GM23338 (cell line): ENCODE results near the gene TNMD. TPM values are rescaled to one million over a fixed set of nuclear protein-coding genes. Genes with fewer than 3 reads are reported as not detected.

Experiments used
- ATAC-seq: fragments of 200-7000 bp; cut with Tn5 transposase; 3 replicates; pipeline ENCODE4 v1.9.1; 2020
- DNase-seq: peaks from one replicate; pipeline ENCODE4 v3.0.0-alpha.2; 2015; ENCODE audit warnings: low spot score
- H2AFZ ChIP-seq: fragments of 200-600 bp; sonication (generic); 2 replicates; pipeline ENCODE4 v1.8.0; 2016; ENCODE audit warnings: antibody characterized with exemption, mild to moderate bottlenecking, moderate library complexity
- H3F3A ChIP-seq: fragments of 200-600 bp; sonication (generic); replicated peaks from 2 replicates; pipeline ENCODE4 v1.8.0; 2017; ENCODE audit warnings: antibody characterized with exemption, mixed run types, low read depth
- H3K27ac ChIP-seq: fragments of 200-600 bp; sonication (generic); 2 replicates; pipeline ENCODE4 v1.6.1; 2016; ENCODE audit warnings: low read depth
- H3K27me3 ChIP-seq: fragments of 200-600 bp; sonication (generic); 2 replicates; pipeline ENCODE4 v1.8.0; 2016; ENCODE audit warnings: mild to moderate bottlenecking, mixed run types, moderate library complexity; ENCODE audit not compliant: insufficient read depth
- H3K36me3 ChIP-seq: fragments of 200-600 bp; sonication (generic); 2 replicates; pipeline ENCODE4 v1.8.0; 2016; ENCODE audit warnings: mild to moderate bottlenecking; ENCODE audit not compliant: insufficient read depth
- H3K4me1 ChIP-seq: fragments of 200-600 bp; sonication (generic); 2 replicates; pipeline ENCODE4 v1.8.0; 2016; ENCODE audit warnings: mild to moderate bottlenecking, moderate library complexity; ENCODE audit not compliant: insufficient read depth
- H3K4me2 ChIP-seq: fragments of 200-600 bp; sonication (generic); 2 replicates; pipeline ENCODE4 v1.7.1; 2017; ENCODE audit warnings: mixed run types
- H3K4me3 ChIP-seq: fragments of 200-600 bp; sonication (generic); 2 replicates; pipeline ENCODE4 v1.6.1; 2016; ENCODE audit warnings: mixed run types
- H3K79me2 ChIP-seq: fragments of 200-600 bp; sonication (generic); replicated peaks from 2 replicates; pipeline ENCODE4 v1.8.0; 2017; ENCODE audit warnings: mild to moderate bottlenecking; ENCODE audit not compliant: insufficient read depth
- H3K9me2 ChIP-seq: fragments of 200-600 bp; sonication (generic); 2 replicates; pipeline ENCODE4 v1.8.0; 2017; ENCODE audit not compliant: insufficient read depth
- H4K20me1 ChIP-seq: fragments of 200-600 bp; sonication (generic); replicated peaks from 2 replicates; pipeline ENCODE4 v1.8.0; 2017; ENCODE audit warnings: mild to moderate bottlenecking; ENCODE audit not compliant: insufficient read depth
- H3K27ac Mint-ChIP-seq: 2 replicates; pipeline ENCODE4 v1.8.0; 2020; ENCODE audit warnings: inconsistent platforms, mild to moderate bottlenecking, moderate library complexity, mixed read lengths
- H3K27me3 Mint-ChIP-seq: 3 replicates; pipeline ENCODE4 v1.8.0; 2022; ENCODE audit warnings: low read depth, mild to moderate bottlenecking, moderate library complexity, mixed read lengths, inconsistent platforms; ENCODE audit not compliant: insufficient read depth, poor library complexity
- H3K36me3 Mint-ChIP-seq: 3 replicates; pipeline ENCODE4 v1.8.0; 2021; ENCODE audit warnings: low read depth, mild to moderate bottlenecking, inconsistent platforms, moderate library complexity, mixed read lengths
- H3K4me1 Mint-ChIP-seq: 3 replicates; pipeline ENCODE4 v1.8.0; 2020; ENCODE audit warnings: mild to moderate bottlenecking, inconsistent platforms, mixed read lengths
- H3K4me3 Mint-ChIP-seq: 3 replicates; pipeline ENCODE4 v1.8.0; 2021; ENCODE audit warnings: moderate library complexity, mild to moderate bottlenecking, inconsistent platforms, mixed read lengths
- H3K9me3 Mint-ChIP-seq: 3 replicates; pipeline ENCODE4 v1.8.0; 2020; ENCODE audit warnings: moderate library complexity, mild to moderate bottlenecking, inconsistent platforms, mixed read lengths
- CREB1 ChIP-seq: fragments of 250-450 bp; sonication (Bioruptor Pico); IDR thresholded peaks from 2 replicates; pipeline ENCODE4 v1.5.0; 2020; ENCODE audit warnings: low read depth, mild to moderate bottlenecking, moderate library complexity
- ETS1 ChIP-seq: IDR thresholded peaks from 2 replicates; pipeline ENCODE4 v1.6.1; 2016; ENCODE audit warnings: antibody characterized with exemption
- EZH2 ChIP-seq: fragments of 200-600 bp; sonication (generic); IDR thresholded peaks from one replicate; pipeline ENCODE4 v1.8.0; 2017; ENCODE audit warnings: antibody characterized with exemption, mild to moderate bottlenecking, low read depth; ENCODE audit not compliant: unreplicated experiment
- EZH2phosphoT487 ChIP-seq: fragments of 200-600 bp; sonication (generic); IDR thresholded peaks from one replicate; pipeline ENCODE4 v1.8.1; 2018; ENCODE audit warnings: antibody characterized with exemption; ENCODE audit not compliant: unreplicated experiment
- NANOG ChIP-seq: IDR thresholded peaks from 2 replicates; pipeline ENCODE4 v1.6.1; 2016; ENCODE audit warnings: antibody characterized with exemption, borderline replicate concordance
- POLR2AphosphoS5 ChIP-seq: IDR thresholded peaks from 2 replicates; pipeline ENCODE4 v1.6.1; 2016; ENCODE audit warnings: antibody characterized with exemption, low read depth
- STAT1 ChIP-seq: IDR thresholded peaks from one replicate; pipeline ENCODE4 v1.6.1; 2016; ENCODE audit warnings: antibody characterized with exemption; ENCODE audit not compliant: unreplicated experiment
- ZNF114 ChIP-seq: fragments of 250-450 bp; sonication (Bioruptor Pico); IDR thresholded peaks from 2 replicates; pipeline ENCODE4 v1.5.0; 2020; ENCODE audit warnings: mild to moderate bottlenecking, moderate library complexity
- ZNF331 ChIP-seq: fragments of 250-450 bp; sonication (Bioruptor Pico); IDR thresholded peaks from 2 replicates; pipeline ENCODE4 v1.5.0; 2020; ENCODE audit warnings: low read depth, mild to moderate bottlenecking, moderate library complexity
- ZNF462 ChIP-seq: fragments of 250-450 bp; sonication (Bioruptor Pico); IDR thresholded peaks from 2 replicates; pipeline ENCODE4 v1.5.0; 2020; ENCODE audit warnings: mild to moderate bottlenecking, moderate library complexity
- polyA plus RNA-seq: library from polyadenylated mRNA; unstranded; fragments of >200 nt; fragmentation: Nextera tagmentation; extraction: Ambion mirVana; gene quantifications from 2 replicates; pipeline ENCODE4 v1.2.1, GENCODE V29; 2016
- total RNA-seq: library from RNA; depleted of rRNA; stranded (reverse); fragments of >200 nt; shearing (Covaris generic); gene quantifications from 2 replicates; pipeline ENCODE4 v1.2.3, GENCODE V29; 2014
- TF ChIP-seq, protein P1 (sequence below): IDR thresholded peaks from one replicate; pipeline ENCODE4 v1.6.1; 2018; ENCODE audit warnings: antibody characterized with exemption; ENCODE audit not compliant: unreplicated experiment

The TNMD gene
- total and polyA plus RNA-seq, 2 experiments from 2014 or later, result 4.4 to 4.8 TPM

DNA sequence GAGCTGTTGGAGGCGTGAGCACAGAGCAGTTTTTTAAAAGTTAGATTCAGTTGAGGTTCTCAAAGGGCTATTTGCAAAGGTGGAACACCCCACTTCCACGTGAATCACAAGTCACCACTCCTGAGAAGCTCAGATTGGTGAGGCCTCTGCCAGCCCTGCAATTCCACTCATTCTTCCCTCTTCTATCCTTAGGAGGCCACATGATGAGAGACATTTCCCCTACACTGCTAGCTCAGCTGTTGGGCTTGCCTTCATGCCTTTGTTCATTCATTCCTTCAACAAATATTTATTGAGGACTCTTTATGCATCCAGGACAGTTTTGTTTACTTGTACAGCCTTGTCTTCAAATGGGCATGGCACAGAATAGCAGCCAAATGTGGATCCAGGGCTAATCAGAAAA, 63.0 kb downstream of the TNMD start:
- H3K27me3 ChIP-seq, result no peaks in the 10 kb centered on the region
- no peak overlapping the region for H3K4me2 ChIP-seq
- no peaks in the 10 kb centered on the region for H3K79me2 ChIP-seq
- no peaks in the 10 kb centered on the region for H3F3A ChIP-seq
- H3K4me1 ChIP-seq, result peaks cover 5% of the 10 kb centered on the region
- no peaks in the 10 kb centered on the region for H3K9me2 ChIP-seq
- no peak overlapping the region for H3K27ac Mint-ChIP-seq
- ATAC-seq (no peak), DNase-seq (no peak)
- no peaks in the 10 kb centered on the region for H4K20me1 ChIP-seq
- peaks cover 15% of the 10 kb centered on the region for H3K4me1 Mint-ChIP-seq
- no peaks in the 10 kb centered on the region for H3K9me3 Mint-ChIP-seq
- H3K27me3 Mint-ChIP-seq, result no peaks in the 10 kb centered on the region
- H3K36me3 Mint-ChIP-seq, result no peaks in the 10 kb centered on the region
- no peak overlapping the region for H3K27ac ChIP-seq
- H3K36me3 ChIP-seq, result no peaks in the 10 kb centered on the region
- TF ChIP-seq STAT1, result no peak
- no peak for TF ChIP-seq POLR2AphosphoS5
- TF ChIP-seq ZNF331, result no peak
- no peak for TF ChIP-seq EZH2
- TF ChIP-seq EZH2phosphoT487, result no peak
- TF ChIP-seq, protein P1, sequence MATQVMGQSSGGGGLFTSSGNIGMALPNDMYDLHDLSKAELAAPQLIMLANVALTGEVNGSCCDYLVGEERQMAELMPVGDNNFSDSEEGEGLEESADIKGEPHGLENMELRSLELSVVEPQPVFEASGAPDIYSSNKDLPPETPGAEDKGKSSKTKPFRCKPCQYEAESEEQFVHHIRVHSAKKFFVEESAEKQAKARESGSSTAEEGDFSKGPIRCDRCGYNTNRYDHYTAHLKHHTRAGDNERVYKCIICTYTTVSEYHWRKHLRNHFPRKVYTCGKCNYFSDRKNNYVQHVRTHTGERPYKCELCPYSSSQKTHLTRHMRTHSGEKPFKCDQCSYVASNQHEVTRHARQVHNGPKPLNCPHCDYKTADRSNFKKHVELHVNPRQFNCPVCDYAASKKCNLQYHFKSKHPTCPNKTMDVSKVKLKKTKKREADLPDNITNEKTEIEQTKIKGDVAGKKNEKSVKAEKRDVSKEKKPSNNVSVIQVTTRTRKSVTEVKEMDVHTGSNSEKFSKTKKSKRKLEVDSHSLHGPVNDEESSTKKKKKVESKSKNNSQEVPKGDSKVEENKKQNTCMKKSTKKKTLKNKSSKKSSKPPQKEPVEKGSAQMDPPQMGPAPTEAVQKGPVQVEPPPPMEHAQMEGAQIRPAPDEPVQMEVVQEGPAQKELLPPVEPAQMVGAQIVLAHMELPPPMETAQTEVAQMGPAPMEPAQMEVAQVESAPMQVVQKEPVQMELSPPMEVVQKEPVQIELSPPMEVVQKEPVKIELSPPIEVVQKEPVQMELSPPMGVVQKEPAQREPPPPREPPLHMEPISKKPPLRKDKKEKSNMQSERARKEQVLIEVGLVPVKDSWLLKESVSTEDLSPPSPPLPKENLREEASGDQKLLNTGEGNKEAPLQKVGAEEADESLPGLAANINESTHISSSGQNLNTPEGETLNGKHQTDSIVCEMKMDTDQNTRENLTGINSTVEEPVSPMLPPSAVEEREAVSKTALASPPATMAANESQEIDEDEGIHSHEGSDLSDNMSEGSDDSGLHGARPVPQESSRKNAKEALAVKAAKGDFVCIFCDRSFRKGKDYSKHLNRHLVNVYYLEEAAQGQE, result no peak
- no peak for TF ChIP-seq CREB1 (CRISPR knock-in tag)
- no peak for TF ChIP-seq ZNF462 (CRISPR knock-in tag)
- no peak for TF ChIP-seq ETS1
- TF ChIP-seq NANOG, result no peak
- TF ChIP-seq ZNF114, result no peak
- H3K4me3 ChIP-seq, result no peak overlapping the region
- no peak overlapping the region for H2AFZ ChIP-seq
- no peak overlapping the region for H3K4me3 Mint-ChIP-seq
